Suprapubic skin (tissue), 4 donors: ENCODE data around the gene COL1A1. TPM values are rescaled to one million over a fixed set of nuclear protein-coding genes. Genes with fewer than 3 reads are reported as not detected.

Experiments
- DNase-seq, 2 donors: peaks; one replicate each; pipeline ENCODE4 v3.0.0-alpha.2; 2019; ENCODE audit warnings: low spot score in 2 of 2
- H3K27ac ChIP-seq: fragments of 200-600 bp; sonication (generic); one replicate; pipeline ENCODE4 v1.5.1; 2019
- H3K27me3 ChIP-seq: fragments of 200-600 bp; sonication (generic); one replicate; pipeline ENCODE4 v1.5.1; 2019
- H3K36me3 ChIP-seq: fragments of 200-600 bp; sonication (generic); one replicate; pipeline ENCODE4 v1.5.1; 2019
- H3K4me1 ChIP-seq: fragments of 200-600 bp; sonication (generic); one replicate; pipeline ENCODE4 v1.5.1; 2019
- H3K4me3 ChIP-seq: fragments of 200-600 bp; sonication (generic); one replicate; pipeline ENCODE4 v1.5.1; 2019; ENCODE audit warnings: mild to moderate bottlenecking
- H3K9me3 ChIP-seq: fragments of 200-600 bp; sonication (generic); one replicate; pipeline ENCODE4 v1.5.1; 2019
- EP300 ChIP-seq: sonication (generic); formaldehyde crosslinking; IDR thresholded peaks from one replicate; pipeline ENCODE4 v1.6.1; 2017; ENCODE audit warnings: antibody characterized with exemption
- POLR2A ChIP-seq, 2 donors: fragments of 450-650 bp; IDR thresholded peaks; one replicate each; pipeline ENCODE4 v1.6.1; 2017; ENCODE audit warnings: antibody characterized with exemption in 2 of 2, mild to moderate bottlenecking in 2 of 2, moderate library complexity in 2 of 2
- POLR2AphosphoS5 ChIP-seq, 3 donors: sonication (generic); formaldehyde crosslinking; IDR thresholded peaks; one replicate each; pipeline ENCODE4 v1.6.1; 2017; ENCODE audit warnings: antibody characterized with exemption in 3 of 3
- WGBS: methylation state at CpG from one replicate; pipeline ENCODE4 v1.1.5; 2018; 5-methylcytosine and 5-hydroxymethylcytosine counted together
- total RNA-seq, 4 donors: library from RNA; depleted of rRNA; stranded (reverse); fragments of >200 nt; gene quantifications; one replicate each; pipeline ENCODE4 v1.1.0, GENCODE V29; 2016
- TF ChIP-seq, protein P1 (sequence below), 2 donors: fragments of 200-600 bp in 1 of 2; fragments of 450-650 bp in 1 of 2; sonication (generic) in 1 of 2; IDR thresholded peaks; one replicate each; pipeline ENCODE4 v1.5.1; 2016 to 2019; ENCODE audit warnings: antibody characterized with exemption in 2 of 2, mild to moderate bottlenecking in 1 of 2, moderate library complexity in 1 of 2

COL1A1 gene
- total RNA-seq, 4 donors from 2014 or later = 19.2 to 56.8 (median 33.1) TPM

GRCh38 chr17:50209472-50210239 lies 8.2 kb upstream of the COL1A1 start:
- no peaks in the 10 kb centered on the region for H3K36me3 ChIP-seq
- peak; percentile 95 to 97 for DNase-seq
- H3K9me3 ChIP-seq = no peaks in the 10 kb centered on the region
- peaks cover 20% of the 10 kb centered on the region for H3K27me3 ChIP-seq
- peak overlapping the region; percentile 3 for H3K4me3 ChIP-seq
- 54% methylated on average over 13 of the region's 16 CpGs for WGBS
- peak overlapping the region; percentile 94 for H3K27ac ChIP-seq
- H3K4me1 ChIP-seq = peaks cover 72% of the 10 kb centered on the region
- TF ChIP-seq, protein P1, sequence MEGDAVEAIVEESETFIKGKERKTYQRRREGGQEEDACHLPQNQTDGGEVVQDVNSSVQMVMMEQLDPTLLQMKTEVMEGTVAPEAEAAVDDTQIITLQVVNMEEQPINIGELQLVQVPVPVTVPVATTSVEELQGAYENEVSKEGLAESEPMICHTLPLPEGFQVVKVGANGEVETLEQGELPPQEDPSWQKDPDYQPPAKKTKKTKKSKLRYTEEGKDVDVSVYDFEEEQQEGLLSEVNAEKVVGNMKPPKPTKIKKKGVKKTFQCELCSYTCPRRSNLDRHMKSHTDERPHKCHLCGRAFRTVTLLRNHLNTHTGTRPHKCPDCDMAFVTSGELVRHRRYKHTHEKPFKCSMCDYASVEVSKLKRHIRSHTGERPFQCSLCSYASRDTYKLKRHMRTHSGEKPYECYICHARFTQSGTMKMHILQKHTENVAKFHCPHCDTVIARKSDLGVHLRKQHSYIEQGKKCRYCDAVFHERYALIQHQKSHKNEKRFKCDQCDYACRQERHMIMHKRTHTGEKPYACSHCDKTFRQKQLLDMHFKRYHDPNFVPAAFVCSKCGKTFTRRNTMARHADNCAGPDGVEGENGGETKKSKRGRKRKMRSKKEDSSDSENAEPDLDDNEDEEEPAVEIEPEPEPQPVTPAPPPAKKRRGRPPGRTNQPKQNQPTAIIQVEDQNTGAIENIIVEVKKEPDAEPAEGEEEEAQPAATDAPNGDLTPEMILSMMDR (IDR thresholded peaks at IDR 0.05) = no peak
- TF ChIP-seq POLR2AphosphoS5 (IDR thresholded peaks at IDR 0.05) = peak in 1 of 3 donors; percentile 4

- peak in 1 of 2 donors; percentile 29 for DNase-seq
- Histone ChIP-seq H3K36me3 (no peaks in the 10 kb centered on the region), H3K9me3 (no peaks in the 10 kb centered on the region), H3K27ac (peak overlapping the region; percentile 94), H3K27me3 (peaks cover 20% of the 10 kb centered on the region), H3K4me3 (no peak overlapping the region), H3K4me1 (peaks cover 78% of the 10 kb centered on the region)
- TF ChIP-seq EP300 (no peak), POLR2AphosphoS5 (IDR thresholded peaks at IDR 0.05) (no peak), POLR2A (IDR thresholded peaks at IDR 0.05) (no peak)
- TF ChIP-seq, protein P1 (IDR thresholded peaks at IDR 0.05) = no peak
- 82% methylated on average over 6 of the region's 6 CpGs for WGBS
Measured at GRCh38 chr17:50209133-50209471, 7.7 kb upstream of the COL1A1 start.

DNA sequence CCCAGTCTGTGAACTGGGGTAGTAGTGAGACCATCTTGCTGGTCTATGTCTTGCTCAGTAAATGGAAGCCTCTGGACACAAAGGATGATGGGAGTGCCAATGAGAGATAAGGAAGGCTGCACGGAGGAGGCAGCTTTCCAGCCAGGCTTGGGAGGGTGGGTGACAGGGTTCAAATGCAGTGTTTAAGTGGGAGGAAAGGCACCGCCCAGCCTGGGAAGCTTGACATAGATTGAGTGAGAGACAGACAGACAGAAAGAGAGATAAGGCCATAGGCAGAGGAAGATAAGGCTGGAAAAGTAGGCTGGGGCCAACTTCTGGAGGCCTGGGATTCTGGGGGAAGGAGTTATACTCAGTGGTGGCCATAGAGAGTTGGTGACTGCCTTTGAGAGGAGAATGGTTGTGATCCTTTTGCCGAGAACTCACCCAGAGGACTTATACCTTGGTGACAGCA lies 7.2 kb upstream of the COL1A1 start:
- peak in 1 of 2 donors; percentile 63 for DNase-seq
- TF ChIP-seq POLR2AphosphoS5 (IDR thresholded peaks at IDR 0.05) (no peak), POLR2A (IDR thresholded peaks at IDR 0.05) (no peak), EP300 (no peak)
- TF ChIP-seq, protein P1 (IDR thresholded peaks at IDR 0.05) = no peak
- Histone ChIP-seq H3K27me3 (peaks cover 24% of the 10 kb centered on the region), H3K9me3 (no peaks in the 10 kb centered on the region), H3K36me3 (no peaks in the 10 kb centered on the region), H3K4me3 (no peak overlapping the region), H3K27ac (peak overlapping the region; percentile 94), H3K4me1 (peaks cover 78% of the 10 kb centered on the region)
- WGBS = 86% methylated on average over 3 of the region's 3 CpGs

DNA sequence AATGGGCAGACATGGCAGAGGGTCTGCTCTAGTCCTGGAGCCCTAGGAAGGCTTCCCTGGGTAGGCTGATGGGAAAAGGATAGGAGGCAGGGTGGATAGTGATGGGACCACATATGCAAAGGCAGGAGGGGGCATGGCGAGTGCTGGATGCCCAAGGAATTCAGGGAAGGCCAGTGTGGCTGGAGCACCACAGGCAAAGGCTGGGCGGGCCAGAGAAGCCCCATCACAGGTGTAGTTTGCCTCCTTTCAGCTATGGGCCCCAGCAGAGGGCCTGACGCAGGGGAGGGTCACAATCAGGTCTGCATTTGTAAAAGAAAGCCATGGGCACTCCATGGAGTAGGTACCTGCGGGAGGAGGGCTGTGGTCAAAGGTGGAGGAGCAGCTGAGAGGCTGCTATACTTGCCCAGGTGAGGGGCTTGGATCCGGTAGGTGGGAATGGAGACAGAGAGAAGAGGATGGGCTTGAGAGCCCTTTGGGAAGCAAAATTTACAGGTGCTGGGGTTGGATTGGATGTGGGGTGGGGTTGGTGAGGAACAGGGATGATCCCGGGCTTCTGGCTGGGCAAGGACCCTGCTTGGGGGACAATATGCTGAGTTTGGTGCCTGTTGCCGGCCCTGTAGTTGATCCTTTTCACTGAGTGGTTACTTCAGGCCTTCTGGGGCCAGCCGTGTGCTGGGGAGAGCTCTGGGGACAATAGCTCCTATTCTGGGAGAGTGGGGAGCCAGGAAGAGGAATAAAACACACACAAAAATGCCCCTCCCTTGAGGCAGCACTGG lies 6.5 kb upstream of the COL1A1 start:
- 84% methylated on average over 8 of the region's 8 CpGs for WGBS
- Histone ChIP-seq H3K36me3 (no peaks in the 10 kb centered on the region), H3K4me1 (peaks cover 78% of the 10 kb centered on the region), H3K9me3 (no peaks in the 10 kb centered on the region), H3K27me3 (peaks cover 27% of the 10 kb centered on the region), H3K27ac (peak overlapping the region; percentile 55), H3K4me3 (no peak overlapping the region)
- no peak for DNase-seq
- TF ChIP-seq POLR2A (IDR thresholded peaks at IDR 0.05) = no peak
- no peak for TF ChIP-seq EP300
- TF ChIP-seq, protein P1 (IDR thresholded peaks at IDR 0.05) = no peak
- no peak for TF ChIP-seq POLR2AphosphoS5 (IDR thresholded peaks at IDR 0.05)

- peaks cover 77% of the 10 kb centered on the region for H3K4me1 ChIP-seq
- no peak overlapping the region for H3K4me3 ChIP-seq
- WGBS = 45% methylated on average over 4 of the region's 5 CpGs
- peak overlapping the region; percentile 55 for H3K27ac ChIP-seq
- no peak for DNase-seq
- H3K36me3 ChIP-seq = no peaks in the 10 kb centered on the region
- peaks cover 27% of the 10 kb centered on the region for H3K27me3 ChIP-seq
- TF ChIP-seq POLR2A (IDR thresholded peaks at IDR 0.05) = no peak
- no peak for TF ChIP-seq EP300
- TF ChIP-seq POLR2AphosphoS5 (IDR thresholded peaks at IDR 0.05) = no peak
- TF ChIP-seq, protein P1 (IDR thresholded peaks at IDR 0.05) = no peak
- H3K9me3 ChIP-seq = no peaks in the 10 kb centered on the region
Measured at GRCh38 chr17:50207315-50207714, 5.9 kb upstream of the COL1A1 start.
